Measurements from ENCODE around the gene BMP4. TPM values are rescaled to one million over a fixed set of nuclear protein-coding genes. Genes with fewer than 3 reads are reported as not detected.
"Not testable (repeated sequence)": the region's sequence is repeated elsewhere in the genome, so short reads cannot be mapped to it uniquely, and the experiment has no call there.

Gene BMP4
- total RNA-seq, 1 donor, result 23.8 TPM

DNA sequence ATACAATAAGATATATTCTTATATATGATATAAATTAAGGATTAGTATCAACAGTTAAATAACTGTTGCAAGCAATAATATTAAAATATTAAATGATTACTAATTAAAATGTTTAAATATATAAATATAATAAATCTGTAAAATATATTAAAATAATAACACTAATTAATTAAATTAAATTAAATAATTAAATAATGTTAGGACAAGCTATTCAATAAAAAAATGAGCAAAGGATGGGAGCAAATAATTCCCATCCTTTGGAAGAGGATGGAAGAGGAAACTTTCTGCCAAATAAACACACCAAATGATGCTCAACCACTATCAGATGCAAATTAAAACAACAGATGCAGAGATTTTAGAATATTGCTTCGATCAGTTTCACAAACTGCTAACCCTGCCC is 39.4 kb upstream of the BMP4 start:
- TF ChIP-seq, protein P1, sequence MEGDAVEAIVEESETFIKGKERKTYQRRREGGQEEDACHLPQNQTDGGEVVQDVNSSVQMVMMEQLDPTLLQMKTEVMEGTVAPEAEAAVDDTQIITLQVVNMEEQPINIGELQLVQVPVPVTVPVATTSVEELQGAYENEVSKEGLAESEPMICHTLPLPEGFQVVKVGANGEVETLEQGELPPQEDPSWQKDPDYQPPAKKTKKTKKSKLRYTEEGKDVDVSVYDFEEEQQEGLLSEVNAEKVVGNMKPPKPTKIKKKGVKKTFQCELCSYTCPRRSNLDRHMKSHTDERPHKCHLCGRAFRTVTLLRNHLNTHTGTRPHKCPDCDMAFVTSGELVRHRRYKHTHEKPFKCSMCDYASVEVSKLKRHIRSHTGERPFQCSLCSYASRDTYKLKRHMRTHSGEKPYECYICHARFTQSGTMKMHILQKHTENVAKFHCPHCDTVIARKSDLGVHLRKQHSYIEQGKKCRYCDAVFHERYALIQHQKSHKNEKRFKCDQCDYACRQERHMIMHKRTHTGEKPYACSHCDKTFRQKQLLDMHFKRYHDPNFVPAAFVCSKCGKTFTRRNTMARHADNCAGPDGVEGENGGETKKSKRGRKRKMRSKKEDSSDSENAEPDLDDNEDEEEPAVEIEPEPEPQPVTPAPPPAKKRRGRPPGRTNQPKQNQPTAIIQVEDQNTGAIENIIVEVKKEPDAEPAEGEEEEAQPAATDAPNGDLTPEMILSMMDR (IDR thresholded peaks at IDR 0.05; ENCODE audit: insufficient read depth, low read length), result no peak
- no peak for DNase-seq (ENCODE audit: low read depth)
- no peak overlapping the region for H3K4me3 ChIP-seq (ENCODE audit: low read depth, low read length)

DNA sequence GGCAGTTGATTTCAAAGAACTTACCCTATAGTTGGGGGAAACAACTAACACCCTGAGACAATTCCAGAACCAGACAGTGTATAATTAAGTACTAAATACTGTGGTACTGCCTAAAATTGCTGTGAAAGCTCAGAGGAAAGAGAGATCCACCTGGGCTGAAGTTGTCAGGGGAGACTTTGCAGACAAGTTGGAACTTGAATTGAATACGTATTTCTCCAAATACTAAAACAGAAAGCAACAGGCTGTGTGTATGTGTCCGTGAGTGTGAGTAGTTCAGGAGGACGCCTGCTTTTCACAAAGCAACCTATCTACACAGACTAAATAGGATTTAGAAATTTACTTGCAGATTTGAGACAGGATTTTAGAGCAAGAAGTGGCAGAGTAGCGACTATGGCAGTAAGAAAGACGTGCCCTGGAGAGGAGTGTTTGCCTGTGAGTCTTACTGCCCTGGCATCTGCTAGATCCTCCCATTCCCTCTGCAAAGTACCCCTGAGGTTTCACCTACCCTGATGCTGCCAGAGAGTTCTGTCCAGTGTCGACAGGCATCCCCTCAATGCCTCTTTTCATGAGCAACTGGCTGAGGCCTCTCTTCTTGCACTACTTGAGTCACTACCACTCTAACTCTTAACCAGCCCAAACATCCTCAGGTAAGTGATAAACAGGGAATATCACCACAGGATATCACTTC is 37.4 kb upstream of the BMP4 start:
- no peak overlapping the region for H3K4me3 ChIP-seq (ENCODE audit: low read depth, low read length)
- no peak for DNase-seq (ENCODE audit: low read depth)
- TF ChIP-seq, protein P1 (IDR thresholded peaks at IDR 0.05; ENCODE audit: insufficient read depth, low read length), result no peak

DNA sequence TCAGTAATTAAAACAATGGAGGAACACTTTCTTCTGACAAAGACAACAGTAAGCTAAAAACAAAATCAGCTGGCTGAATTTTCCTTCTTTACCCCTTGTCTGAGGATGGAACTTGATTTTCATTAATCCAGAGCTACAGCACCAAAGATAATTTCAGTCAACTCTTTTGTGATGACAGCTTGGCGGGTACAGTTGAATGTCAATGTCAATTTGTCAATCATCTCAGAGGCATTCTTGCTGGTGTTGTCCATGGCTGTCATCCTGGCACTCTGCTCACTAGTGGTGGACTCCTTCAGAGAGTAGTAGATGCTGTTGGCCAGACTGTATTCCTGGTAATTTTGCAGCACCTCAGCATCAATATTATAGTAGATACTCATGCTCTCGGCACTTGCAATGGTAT is 34.4 kb upstream of the BMP4 start:
- no peak for DNase-seq (ENCODE audit: low read depth)
- no peak overlapping the region for H3K4me3 ChIP-seq (ENCODE audit: low read depth, low read length)
- TF ChIP-seq, protein P1 (IDR thresholded peaks at IDR 0.05; ENCODE audit: insufficient read depth, low read length), result no peak

DNA sequence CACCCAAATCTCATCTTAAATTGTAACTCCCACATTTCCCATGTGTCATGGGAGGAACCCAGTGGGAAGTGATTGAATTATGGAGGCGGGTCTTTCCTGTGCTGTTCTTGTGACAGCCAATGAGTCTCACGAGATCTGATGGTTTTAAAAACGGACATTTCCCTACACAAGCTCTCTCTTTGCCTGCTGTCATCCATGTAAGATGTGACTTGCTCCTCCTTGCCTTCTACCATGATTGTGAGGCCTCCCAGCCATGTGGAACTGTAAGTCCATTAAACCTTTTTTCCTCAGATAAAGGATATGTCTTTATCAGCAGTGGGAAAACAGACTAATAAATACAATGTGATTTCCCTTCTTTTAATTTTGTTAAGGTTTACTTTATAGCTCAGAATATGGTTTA is 30.1 kb upstream of the BMP4 start:
- DNase-seq (ENCODE audit: low read depth); H3K4me3 ChIP-seq (ENCODE audit: low read depth, low read length): not testable (repeated sequence)

DNA sequence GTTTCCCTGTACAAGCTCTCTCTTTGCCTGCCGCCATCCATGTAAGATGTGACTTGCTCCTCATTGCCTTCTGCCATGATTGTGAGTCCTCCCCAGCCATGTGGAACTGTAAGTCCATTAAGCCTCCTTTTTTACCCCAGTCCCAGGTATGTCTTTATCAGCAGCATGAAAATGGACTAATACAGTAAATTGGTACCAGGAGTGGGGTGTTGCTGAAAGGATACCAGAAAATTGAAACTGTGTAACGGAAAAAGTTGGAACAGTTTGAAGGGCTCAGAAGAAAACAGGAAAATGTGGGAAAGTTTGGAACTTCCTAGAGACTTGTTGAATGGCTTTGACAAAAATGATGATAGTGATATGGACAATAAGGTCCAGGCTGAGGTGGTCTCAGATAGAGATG is 28.3 kb upstream of the BMP4 start:
- not testable (repeated sequence) for H3K4me3 ChIP-seq (ENCODE audit: low read depth, low read length)

DNA sequence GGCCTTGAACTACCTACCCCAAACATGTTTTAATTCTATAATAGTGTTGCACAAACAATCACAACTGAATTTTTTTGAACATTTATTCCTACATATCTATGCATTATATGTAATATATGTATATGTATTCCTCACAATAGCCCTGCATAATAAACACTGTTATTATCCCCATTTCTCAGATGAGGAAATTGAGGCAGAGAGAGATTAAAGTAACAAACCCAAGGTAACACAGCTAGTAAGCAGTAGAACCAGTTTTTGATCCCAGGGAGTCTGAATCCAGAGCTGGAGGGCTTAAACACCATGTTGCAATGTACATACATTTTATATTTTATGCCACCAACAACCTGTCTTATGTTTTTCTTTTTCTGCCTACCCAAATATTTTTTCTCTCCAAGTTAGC is 26.5 kb upstream of the BMP4 start:
- DNase-seq (ENCODE audit: low read depth), result no peak
- TF ChIP-seq, protein P1 (IDR thresholded peaks at IDR 0.05; ENCODE audit: insufficient read depth, low read length), result no peak
- H3K4me3 ChIP-seq (ENCODE audit: low read depth, low read length), result no peak overlapping the region

More for the DNA sequence above, 28.3 kb upstream of the BMP4 start:
- not testable (repeated sequence) for DNase-seq (ENCODE audit: low read depth)

DNA sequence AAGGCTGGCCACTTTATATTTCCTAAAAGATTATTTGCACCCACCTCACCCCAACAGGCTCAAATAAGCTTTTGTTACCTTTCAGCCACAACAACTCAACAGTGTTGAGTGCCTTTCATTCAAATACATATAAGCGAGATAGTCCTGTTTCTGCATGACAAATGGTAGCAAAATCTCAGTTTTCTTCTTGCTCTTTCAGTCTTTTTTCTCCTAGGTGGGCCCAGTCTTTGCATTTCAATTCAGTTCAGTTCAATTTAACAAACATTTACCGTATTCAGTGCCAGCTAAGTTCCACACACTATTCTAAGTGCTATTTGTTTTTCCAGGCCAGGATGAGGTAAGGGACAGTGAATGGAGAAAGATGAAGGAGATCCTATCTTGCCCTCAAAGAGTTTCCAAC is 25.9 kb upstream of the BMP4 start:
- DNase-seq (ENCODE audit: low read depth), result no peak
- TF ChIP-seq, protein P1 (IDR thresholded peaks at IDR 0.05; ENCODE audit: insufficient read depth, low read length), result no peak
- no peak overlapping the region for H3K4me3 ChIP-seq (ENCODE audit: low read depth, low read length)
